Activated CD4-positive, alpha-beta T cell treated with anti-CD3 and anti-CD28 coated beads, Interleukin-2, amount 50 U/mL, for 4 hours (primary cell): Measurements from ENCODE around the gene INIP.

ENCODE experiments used
- DNase-seq, 2 experiments: peaks; one replicate each; pipeline ENCODE4 v3.0.0-alpha.2; 2020

The INIP gene

DNA sequence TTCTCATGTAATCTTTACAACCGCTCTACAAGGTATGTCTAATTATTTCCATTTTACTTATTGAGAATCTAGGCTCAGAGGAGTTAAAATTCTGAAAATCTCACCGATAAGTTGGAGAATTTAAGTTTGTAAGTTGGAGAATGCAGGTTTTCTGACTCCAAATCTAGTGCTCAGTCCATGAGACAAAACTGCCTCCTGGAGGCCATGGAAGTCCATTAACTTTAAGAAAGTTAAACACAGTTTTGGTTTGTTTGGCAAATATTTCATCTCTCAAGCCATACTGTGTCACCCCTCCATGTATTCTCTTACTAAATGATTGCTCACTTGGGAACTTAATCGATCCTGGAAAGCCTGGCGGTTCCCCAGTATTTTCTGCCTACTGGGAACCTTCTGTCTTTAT lies 52.6 kb downstream of the INIP start:
- DNase-seq, result no peak

DNA sequence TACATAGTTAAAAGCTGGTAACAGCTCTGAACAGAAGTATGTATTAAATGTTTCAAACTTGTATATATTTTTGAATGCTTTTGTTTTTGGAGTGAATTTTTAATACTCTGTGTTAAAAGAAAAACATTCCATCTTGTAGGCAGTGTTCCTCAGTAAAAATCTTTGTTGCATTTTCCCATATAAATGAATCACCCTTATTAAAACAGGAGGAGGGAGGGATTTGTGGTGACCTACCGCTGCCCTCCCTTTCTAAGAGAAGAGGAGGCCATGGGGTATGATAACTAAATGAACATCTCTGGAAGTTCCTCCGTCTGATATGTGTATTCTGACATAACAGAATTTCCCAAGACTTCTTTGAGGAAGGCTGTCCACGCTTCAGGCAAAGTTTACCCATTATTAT lies 53.4 kb downstream of the INIP start:
- no peak for DNase-seq

DNA sequence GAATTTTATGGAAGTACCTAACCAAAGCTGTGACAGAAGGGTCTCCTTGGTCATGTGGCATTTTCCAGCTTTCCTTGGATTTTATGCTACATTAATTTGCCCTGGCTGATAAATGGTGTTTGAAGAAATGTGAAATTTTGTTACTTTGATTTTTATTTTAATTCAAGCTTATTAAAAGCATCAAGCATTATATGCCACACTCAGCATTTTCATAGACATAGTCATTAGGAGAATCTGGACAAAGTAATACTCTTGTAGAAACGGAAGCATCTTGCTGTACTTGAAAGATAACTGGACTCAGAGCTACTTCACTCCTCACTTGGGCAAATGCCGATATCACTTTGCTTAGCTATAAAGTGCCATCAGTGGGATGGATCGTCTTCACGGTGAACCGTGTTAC lies 54.2 kb downstream of the INIP start:
- no peak for DNase-seq

DNA sequence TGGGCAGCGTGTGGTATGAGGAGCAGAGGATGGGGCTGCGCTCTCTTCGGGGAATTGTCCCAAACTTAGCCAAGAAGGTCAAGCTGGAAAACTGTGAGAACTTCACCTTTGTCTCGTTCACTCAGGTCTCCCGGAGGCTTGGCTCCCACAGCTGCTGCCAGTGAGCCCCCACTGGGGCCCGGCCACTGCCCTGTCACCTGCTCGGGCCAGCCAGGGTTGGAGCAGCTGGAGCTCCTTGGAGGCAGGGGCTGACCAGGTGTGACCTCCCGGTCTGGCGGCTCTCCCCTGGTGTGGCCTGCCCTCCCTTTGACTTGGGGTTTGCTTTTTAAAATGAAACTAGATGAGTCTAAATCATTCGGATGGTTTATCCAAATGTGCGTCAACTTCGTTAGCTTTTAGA lies 58.0 kb downstream of the INIP start:
- DNase-seq, result no peak

DNA sequence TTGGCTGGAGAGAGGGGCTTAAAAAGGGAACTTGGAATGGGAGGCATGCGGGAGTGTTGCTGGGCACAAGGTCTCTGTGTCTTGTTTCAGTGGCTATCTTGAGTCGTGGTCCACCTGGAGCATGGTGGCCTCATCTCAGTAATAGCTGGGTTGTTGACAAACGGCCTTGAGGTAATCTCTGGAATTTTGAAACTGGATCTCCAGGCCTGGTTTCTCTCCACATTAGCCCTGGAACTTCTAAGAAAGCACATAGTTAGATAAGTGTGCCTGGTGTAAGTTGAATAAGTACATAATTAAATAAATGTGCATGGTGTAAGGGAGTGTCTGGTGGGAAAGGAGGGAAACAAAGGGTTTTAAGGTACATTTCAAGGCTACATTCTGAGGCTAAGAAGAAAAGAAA lies 62.2 kb downstream of the INIP start:
- DNase-seq, result no peak

- DNase-seq, result no peak
Measured at GRCh38 chr9:112654282-112654681, 63.6 kb downstream of the INIP start.

DNA sequence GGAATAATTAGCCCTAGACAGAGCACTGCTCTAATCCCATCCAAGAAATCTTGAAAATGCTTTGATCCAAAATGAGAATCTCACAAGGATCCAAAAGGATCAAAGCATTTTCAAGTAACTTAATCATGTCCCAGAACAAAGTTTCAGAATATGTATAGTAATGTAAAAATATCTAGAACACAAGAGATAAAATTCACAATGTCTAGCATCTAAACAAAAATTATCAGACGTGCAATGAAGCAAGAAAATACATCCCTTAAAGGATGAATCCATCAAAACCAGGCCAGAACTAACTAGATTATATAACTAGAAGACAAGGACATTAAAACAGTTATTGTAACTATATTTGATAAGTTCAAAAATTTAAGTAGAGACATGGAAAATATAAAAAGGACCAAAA lies 69.3 kb downstream of the INIP start:
- DNase-seq, result no peak

DNA sequence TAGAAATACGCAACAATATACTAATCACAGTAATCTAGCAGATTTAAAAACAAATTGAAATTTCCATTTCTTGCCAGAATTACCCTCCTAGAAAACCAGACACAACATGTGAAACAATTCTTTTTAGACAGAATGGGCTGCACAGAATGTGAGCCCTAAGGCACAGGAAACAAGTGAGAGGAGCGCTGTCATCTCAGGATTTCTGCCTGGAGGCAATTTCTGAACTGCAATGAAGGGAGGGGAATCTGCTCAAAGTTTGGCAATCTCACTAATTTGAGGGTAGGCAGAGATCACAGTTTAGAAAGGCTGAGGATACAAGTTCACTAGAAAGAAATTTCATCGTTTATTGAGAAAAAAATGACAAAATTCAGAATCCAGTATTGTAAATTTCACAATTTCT lies 70.3 kb downstream of the INIP start:
- DNase-seq, result no peak

DNA sequence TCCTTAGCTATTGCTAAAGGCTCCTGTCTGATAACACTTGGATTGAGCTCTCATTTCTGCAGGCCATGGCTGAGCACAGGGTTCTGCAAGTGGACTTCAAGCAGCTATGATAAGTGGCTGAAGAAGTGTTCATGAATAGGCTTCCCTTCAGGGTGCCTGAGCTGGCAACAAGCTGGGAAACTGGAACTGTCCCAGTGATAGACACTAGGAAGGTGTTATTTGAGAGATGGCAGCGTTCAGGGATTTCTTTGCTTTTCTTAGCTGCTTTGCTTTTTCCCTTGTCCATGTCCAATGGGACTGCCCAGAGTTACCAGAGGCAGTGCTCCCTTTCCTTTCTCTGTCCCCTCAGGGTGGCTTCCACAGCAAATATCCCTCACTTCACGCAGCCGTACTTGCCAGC lies 75.8 kb downstream of the INIP start:
- DNase-seq, result no peak

DNA sequence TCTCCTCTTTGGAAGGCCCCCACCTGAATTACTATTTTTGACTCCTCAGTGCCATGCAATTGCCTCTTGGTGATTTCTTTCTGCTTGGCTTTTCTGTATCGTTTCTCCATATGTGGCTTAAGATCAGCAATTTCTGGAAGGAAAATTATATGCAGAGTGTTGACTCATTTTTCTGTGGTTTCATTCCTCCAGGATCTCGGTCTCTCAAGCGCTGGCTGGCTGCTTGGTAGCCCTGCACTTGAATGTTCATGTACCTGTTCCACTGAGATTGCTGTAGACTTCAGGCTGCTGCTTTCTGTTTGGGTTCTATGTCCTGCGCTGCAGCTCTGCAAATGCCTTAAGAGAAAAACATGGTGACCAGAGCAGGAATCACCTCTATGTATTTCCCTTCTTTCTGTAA lies 77.6 kb downstream of the INIP start:
- DNase-seq, result no peak
